ENCODE data around the gene TSHB. TPM values are rescaled to one million over a fixed set of nuclear protein-coding genes. Genes with fewer than 3 reads are reported as not detected.

The TSHB gene
- total RNA-seq, 1 experiment from 2014 or later: not detected

DNA sequence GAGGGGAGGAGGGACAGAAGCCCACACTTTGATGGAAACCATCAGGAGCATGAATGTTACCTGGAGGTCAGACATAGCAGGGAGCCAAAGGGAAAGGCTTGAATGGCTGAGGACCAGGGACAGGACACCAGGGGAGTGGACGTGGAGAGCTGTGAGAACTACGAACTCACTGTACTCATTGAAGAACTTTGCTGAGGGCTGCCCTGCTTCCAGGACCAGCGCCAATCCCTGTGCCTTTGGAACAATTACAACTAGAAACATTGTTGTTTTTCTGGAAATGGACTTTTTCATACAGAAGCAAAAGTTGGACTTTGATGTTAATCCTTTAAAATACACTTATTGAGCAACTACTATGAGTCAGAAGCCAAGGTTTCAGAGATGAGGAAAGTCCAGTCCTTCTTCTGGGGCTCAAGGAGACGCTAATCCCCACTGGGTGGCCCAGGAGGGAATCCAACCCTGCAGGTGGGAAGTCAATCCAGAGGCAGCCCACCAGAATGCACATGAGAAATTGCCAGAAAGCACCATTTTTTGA lies 46.8 kb downstream of the TSHB start:
- POLR2A ChIA-PET: no interaction called here
- H3K4me3 Mint-ChIP-seq: no peak overlapping the region
- H3K9me3 Mint-ChIP-seq: no peaks in the 10 kb centered on the region
- H3K36me3 Mint-ChIP-seq: no peaks in the 10 kb centered on the region
- ATAC-seq: no peak
- CTCF ChIA-PET: no interaction called here
- H3K27ac Mint-ChIP-seq: no peak overlapping the region
- no peaks in the 10 kb centered on the region for H3K4me1 Mint-ChIP-seq
- no peak for DNase-seq (ENCODE audit: low spot score)
- TF ChIP-seq, protein P1, sequence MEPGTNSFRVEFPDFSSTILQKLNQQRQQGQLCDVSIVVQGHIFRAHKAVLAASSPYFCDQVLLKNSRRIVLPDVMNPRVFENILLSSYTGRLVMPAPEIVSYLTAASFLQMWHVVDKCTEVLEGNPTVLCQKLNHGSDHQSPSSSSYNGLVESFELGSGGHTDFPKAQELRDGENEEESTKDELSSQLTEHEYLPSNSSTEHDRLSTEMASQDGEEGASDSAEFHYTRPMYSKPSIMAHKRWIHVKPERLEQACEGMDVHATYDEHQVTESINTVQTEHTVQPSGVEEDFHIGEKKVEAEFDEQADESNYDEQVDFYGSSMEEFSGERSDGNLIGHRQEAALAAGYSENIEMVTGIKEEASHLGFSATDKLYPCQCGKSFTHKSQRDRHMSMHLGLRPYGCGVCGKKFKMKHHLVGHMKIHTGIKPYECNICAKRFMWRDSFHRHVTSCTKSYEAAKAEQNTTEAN (CRISPR knock-in tag; IDR thresholded peaks at IDR 0.05): no peak
- TF ChIP-seq, protein P2, sequence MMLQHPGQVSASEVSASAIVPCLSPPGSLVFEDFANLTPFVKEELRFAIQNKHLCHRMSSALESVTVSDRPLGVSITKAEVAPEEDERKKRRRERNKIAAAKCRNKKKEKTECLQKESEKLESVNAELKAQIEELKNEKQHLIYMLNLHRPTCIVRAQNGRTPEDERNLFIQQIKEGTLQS (CRISPR knock-in tag; conservative IDR thresholded peaks at IDR 0.05): no peak
- no peak for TF ChIP-seq KAT7 (CRISPR knock-in tag; IDR thresholded peaks at IDR 0.05; ENCODE audit: borderline replicate concordance)
- TF ChIP-seq, protein P3, sequence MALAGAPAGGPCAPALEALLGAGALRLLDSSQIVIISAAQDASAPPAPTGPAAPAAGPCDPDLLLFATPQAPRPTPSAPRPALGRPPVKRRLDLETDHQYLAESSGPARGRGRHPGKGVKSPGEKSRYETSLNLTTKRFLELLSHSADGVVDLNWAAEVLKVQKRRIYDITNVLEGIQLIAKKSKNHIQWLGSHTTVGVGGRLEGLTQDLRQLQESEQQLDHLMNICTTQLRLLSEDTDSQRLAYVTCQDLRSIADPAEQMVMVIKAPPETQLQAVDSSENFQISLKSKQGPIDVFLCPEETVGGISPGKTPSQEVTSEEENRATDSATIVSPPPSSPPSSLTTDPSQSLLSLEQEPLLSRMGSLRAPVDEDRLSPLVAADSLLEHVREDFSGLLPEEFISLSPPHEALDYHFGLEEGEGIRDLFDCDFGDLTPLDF (CRISPR knock-in tag; IDR thresholded peaks at IDR 0.05): no peak
- no peak for TF ChIP-seq GRHL2 (CRISPR knock-in tag; IDR thresholded peaks at IDR 0.05; ENCODE audit: insufficient replicate concordance, severe bottlenecking)
- no peak for TF ChIP-seq EMX1 (CRISPR knock-in tag; IDR thresholded peaks at IDR 0.05)
- no peak for TF ChIP-seq ZNF396 (CRISPR knock-in tag; IDR thresholded peaks at IDR 0.05; ENCODE audit: borderline replicate concordance)
- TF ChIP-seq, protein P4, sequence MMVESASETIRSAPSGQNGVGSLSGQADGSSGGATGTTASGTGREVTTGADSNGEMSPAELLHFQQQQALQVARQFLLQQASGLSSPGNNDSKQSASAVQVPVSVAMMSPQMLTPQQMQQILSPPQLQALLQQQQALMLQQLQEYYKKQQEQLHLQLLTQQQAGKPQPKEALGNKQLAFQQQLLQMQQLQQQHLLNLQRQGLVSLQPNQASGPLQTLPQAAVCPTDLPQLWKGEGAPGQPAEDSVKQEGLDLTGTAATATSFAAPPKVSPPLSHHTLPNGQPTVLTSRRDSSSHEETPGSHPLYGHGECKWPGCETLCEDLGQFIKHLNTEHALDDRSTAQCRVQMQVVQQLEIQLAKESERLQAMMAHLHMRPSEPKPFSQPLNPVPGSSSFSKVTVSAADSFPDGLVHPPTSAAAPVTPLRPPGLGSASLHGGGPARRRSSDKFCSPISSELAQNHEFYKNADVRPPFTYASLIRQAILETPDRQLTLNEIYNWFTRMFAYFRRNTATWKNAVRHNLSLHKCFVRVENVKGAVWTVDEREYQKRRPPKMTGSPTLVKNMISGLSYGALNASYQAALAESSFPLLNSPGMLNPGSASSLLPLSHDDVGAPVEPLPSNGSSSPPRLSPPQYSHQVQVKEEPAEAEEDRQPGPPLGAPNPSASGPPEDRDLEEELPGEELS (CRISPR knock-in tag; IDR thresholded peaks at IDR 0.05): no peak
- TF ChIP-seq, protein P5, sequence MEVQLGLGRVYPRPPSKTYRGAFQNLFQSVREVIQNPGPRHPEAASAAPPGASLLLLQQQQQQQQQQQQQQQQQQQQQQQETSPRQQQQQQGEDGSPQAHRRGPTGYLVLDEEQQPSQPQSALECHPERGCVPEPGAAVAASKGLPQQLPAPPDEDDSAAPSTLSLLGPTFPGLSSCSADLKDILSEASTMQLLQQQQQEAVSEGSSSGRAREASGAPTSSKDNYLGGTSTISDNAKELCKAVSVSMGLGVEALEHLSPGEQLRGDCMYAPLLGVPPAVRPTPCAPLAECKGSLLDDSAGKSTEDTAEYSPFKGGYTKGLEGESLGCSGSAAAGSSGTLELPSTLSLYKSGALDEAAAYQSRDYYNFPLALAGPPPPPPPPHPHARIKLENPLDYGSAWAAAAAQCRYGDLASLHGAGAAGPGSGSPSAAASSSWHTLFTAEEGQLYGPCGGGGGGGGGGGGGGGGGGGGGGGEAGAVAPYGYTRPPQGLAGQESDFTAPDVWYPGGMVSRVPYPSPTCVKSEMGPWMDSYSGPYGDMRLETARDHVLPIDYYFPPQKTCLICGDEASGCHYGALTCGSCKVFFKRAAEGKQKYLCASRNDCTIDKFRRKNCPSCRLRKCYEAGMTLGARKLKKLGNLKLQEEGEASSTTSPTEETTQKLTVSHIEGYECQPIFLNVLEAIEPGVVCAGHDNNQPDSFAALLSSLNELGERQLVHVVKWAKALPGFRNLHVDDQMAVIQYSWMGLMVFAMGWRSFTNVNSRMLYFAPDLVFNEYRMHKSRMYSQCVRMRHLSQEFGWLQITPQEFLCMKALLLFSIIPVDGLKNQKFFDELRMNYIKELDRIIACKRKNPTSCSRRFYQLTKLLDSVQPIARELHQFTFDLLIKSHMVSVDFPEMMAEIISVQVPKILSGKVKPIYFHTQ (CRISPR knock-in tag; IDR thresholded peaks at IDR 0.05): no peak
- TF ChIP-seq ZBTB21 (CRISPR knock-in tag; IDR thresholded peaks at IDR 0.05; ENCODE audit: borderline replicate concordance): no peak
- TF ChIP-seq SP1 (CRISPR knock-in tag; conservative IDR thresholded peaks at IDR 0.05): no peak
- no peak for TF ChIP-seq SOX15 (CRISPR knock-in tag; IDR thresholded peaks at IDR 0.05)
- TF ChIP-seq TEAD4 (CRISPR knock-in tag; IDR thresholded peaks at IDR 0.05): no peak
- TF ChIP-seq ZNF138 (CRISPR knock-in tag; conservative IDR thresholded peaks at IDR 0.05): no peak
- no peaks in the 10 kb centered on the region; the same call in none of the 2 replicates for H3K27me3 Mint-ChIP-seq (ENCODE audit: low read depth)

DNA sequence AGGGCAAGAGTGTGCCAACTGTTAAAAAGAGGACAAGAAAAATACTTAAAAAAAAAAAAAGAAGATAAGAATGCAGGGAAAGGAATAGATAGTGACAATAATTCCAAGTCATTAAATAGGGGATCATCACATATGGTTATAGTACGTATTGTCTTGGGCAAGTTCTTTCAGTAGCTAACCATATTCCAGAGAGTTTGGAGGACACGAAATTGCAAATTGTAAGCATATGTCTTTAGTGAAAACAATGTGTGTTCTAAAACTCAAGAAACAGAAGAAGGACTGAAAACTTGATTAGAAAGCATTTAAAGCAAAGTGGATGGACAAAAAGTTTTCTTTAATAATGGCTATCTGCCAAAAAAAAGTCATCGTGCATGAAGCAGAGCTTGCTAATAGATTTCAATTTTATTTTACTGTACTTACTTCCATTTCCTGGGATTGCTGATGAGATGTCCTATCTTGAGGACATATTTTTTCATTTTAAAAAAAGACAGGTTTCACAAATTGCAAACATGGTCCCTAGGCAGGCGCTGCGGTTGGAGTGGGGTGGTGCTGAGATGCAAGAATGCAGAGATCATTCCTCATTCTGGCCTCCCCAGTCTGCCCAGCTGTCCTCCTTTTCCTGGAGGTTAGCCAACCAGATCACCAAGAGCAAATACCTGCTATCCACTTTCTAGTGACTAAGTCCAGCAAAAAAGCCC lies 47.8 kb downstream of the TSHB start:
- no peak for TF ChIP-seq PRRX2 (CRISPR knock-in tag; IDR thresholded peaks at IDR 0.05)
- TF ChIP-seq, protein P6, sequence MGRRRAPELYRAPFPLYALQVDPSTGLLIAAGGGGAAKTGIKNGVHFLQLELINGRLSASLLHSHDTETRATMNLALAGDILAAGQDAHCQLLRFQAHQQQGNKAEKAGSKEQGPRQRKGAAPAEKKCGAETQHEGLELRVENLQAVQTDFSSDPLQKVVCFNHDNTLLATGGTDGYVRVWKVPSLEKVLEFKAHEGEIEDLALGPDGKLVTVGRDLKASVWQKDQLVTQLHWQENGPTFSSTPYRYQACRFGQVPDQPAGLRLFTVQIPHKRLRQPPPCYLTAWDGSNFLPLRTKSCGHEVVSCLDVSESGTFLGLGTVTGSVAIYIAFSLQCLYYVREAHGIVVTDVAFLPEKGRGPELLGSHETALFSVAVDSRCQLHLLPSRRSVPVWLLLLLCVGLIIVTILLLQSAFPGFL (CRISPR knock-in tag; IDR thresholded peaks at IDR 0.05; ENCODE audit: borderline replicate concordance): no peak
- TF ChIP-seq, protein P7, sequence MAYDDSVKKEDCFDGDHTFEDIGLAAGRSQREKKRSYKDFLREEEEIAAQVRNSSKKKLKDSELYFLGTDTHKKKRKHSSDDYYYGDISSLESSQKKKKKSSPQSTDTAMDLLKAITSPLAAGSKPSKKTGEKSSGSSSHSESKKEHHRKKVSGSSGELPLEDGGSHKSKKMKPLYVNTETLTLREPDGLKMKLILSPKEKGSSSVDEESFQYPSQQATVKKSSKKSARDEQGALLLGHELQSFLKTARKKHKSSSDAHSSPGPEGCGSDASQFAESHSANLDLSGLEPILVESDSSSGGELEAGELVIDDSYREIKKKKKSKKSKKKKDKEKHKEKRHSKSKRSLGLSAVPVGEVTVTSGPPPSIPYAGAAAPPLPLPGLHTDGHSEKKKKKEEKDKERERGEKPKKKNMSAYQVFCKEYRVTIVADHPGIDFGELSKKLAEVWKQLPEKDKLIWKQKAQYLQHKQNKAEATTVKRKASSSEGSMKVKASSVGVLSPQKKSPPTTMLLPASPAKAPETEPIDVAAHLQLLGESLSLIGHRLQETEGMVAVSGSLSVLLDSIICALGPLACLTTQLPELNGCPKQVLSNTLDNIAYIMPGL (CRISPR knock-in tag; IDR thresholded peaks at IDR 0.05): no peak
- TF ChIP-seq IRF2 (CRISPR knock-in tag; IDR thresholded peaks at IDR 0.05; ENCODE audit: borderline replicate concordance, low read depth): no peak
- no peak for TF ChIP-seq TEAD4 (CRISPR knock-in tag; IDR thresholded peaks at IDR 0.05)
- no peak for TF ChIP-seq HMGA2 (CRISPR knock-in tag; IDR thresholded peaks at IDR 0.05)
- no peak for TF ChIP-seq TP53 (CRISPR knock-in tag; IDR thresholded peaks at IDR 0.05)
- TF ChIP-seq NR3C1 (CRISPR knock-in tag; conservative IDR thresholded peaks at IDR 0.05; ENCODE audit: low read depth): no peak
- Mint-ChIP-seq H3K4me1 (no peaks in the 10 kb centered on the region), H3K27ac (no peak overlapping the region), H3K36me3 (no peaks in the 10 kb centered on the region), H3K4me3 (no peak overlapping the region), H3K27me3 (ENCODE audit: low read depth) (no peaks in the 10 kb centered on the region; the same call in none of the 2 replicates), H3K9me3 (no peaks in the 10 kb centered on the region)
- ChIA-PET CTCF (interaction anchor here (1.0 to 2.0 kb wide), 2 partner anchors 21 to 25 kb away, joined by 3 to 11 read pairs; no protein-coding TSS in a partner anchor), POLR2A (no interaction called here)
- DNase-seq (ENCODE audit: low spot score) (no peak), ATAC-seq (no peak)
